ENCODE results near the gene IL1RAPL2. TPM values are rescaled to one million over a fixed set of nuclear protein-coding genes. Genes with fewer than 3 reads are reported as not detected.

Gene IL1RAPL2
- total and polyA plus RNA-seq, 2 of the 8 experiments (the other 6 are each of a cell fraction or from before 2014, with no cell fraction given), result 0.20 to 1.3 TPM

DNA sequence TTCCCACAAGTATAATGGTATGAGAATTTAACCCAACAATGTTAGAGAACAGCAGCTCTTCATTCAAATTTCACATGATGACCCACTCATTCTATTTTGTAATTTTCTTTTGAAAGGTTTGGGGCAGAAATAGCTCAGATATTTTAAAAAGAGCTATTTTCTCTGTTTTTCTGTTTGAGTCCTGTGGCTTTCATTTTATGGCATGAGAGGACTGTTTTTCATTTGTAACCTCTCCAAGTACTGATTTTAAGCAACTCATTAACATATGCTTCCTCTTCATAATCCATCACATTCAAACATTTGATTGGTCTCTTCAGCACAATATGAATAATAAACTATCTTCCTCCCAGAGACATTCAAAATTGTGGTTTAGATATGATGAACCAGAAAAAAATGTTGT is 783.5 kb downstream of the IL1RAPL2 start:
- H3K18ac ChIP-seq (ENCODE audit: extremely low read depth, low read length), result no peak overlapping the region
- H4K91ac ChIP-seq (replicated peaks; ENCODE audit: insufficient read length, low read length), result no peak overlapping the region
- POLR2A ChIA-PET (ENCODE audit: partially characterized antibody), result no interaction called here
- no peak overlapping the region for H2BK120ac ChIP-seq (replicated peaks; ENCODE audit: low read depth, low read length)
- FAIRE-seq (no peak), DNase-seq (ENCODE audit: low read depth in 1 of 2, low spot score in 2 of 2) (no peak)
- no peaks in the 10 kb centered on the region for H3K4me1 ChIP-seq (replicated peaks in 1 of 4; ENCODE audit: control insufficient read depth in 3 of 4, insufficient read depth in 4 of 4, low read length in 3 of 4)
- no peak overlapping the region for H2AFZ ChIP-seq (ENCODE audit: low read length)
- H3K36me3 ChIP-seq (ENCODE audit: control insufficient read depth in 2 of 4, insufficient read depth in 4 of 4, low read length in 3 of 4), result no peaks in the 10 kb centered on the region
- H2BK5ac ChIP-seq (ENCODE audit: low read depth, low read length), result no peak overlapping the region
- H2BK20ac ChIP-seq (ENCODE audit: low read length), result no peak overlapping the region
- H3K79me2 ChIP-seq (ENCODE audit: control insufficient read depth in 1 of 2, insufficient read depth in 2 of 2, low read length in 2 of 2), result no peaks in the 10 kb centered on the region
- H4K5ac ChIP-seq (ENCODE audit: insufficient read length, low read depth, low read length), result no peak overlapping the region
- H2AK5ac ChIP-seq (ENCODE audit: low read depth, low read length), result no peak overlapping the region
- no peak overlapping the region for H3K23ac ChIP-seq (ENCODE audit: insufficient read length)
- no peak overlapping the region for H3K27ac ChIP-seq (ENCODE audit: low read depth, low read length)
- no peak overlapping the region for H3K4ac ChIP-seq (replicated peaks; ENCODE audit: insufficient read length, low read depth, low read length)
- H2BK15ac ChIP-seq (ENCODE audit: low read length), result no peak overlapping the region
- no peak overlapping the region for H3K4me2 ChIP-seq (ENCODE audit: insufficient read depth in 1 of 2, low read depth in 2 of 2, low read length in 2 of 2)
- H3K23me2 ChIP-seq (ENCODE audit: low read depth, low read length), result no peaks in the 10 kb centered on the region
- CTCF ChIA-PET (ENCODE audit: partially characterized antibody), result no interaction called here
- no peaks in the 10 kb centered on the region for H4K20me1 ChIP-seq (replicated peaks in 1 of 2; ENCODE audit: control insufficient read depth in 1 of 2, insufficient read depth in 2 of 2, low read length in 2 of 2)
- no peak overlapping the region for H3K4me3 ChIP-seq (ENCODE audit: extremely low read depth in 1 of 4, insufficient read depth in 2 of 4, low read depth in 3 of 4, low read length in 4 of 4)
- no peak overlapping the region for H3K56ac ChIP-seq (replicated peaks; ENCODE audit: insufficient read length, low read depth, low read length)
- no peak overlapping the region for H4K8ac ChIP-seq (ENCODE audit: extremely low read depth, insufficient read depth, low read length)
- no peaks in the 10 kb centered on the region for H3K79me1 ChIP-seq (ENCODE audit: low read depth, low read length)
- H3K9me3 ChIP-seq (ENCODE audit: insufficient read depth in 2 of 2, low read depth in 1 of 2, low read length in 1 of 2), result no peaks in the 10 kb centered on the region
- H2BK12ac ChIP-seq (ENCODE audit: low read depth, low read length), result no peak overlapping the region
- no peak overlapping the region for H3K9ac ChIP-seq (replicated peaks in 1 of 4; ENCODE audit: extremely low read depth in 1 of 4, low read depth in 3 of 4, low read length in 3 of 4)
- no peak overlapping the region for H3K14ac ChIP-seq (ENCODE audit: insufficient read length)
- H3K27me3 ChIP-seq (replicated peaks in 1 of 4; ENCODE audit: control insufficient read depth in 3 of 4, extremely low read depth in 1 of 4, insufficient read depth in 3 of 4, low read length in 3 of 4), result no peaks in the 10 kb centered on the region
- TF ChIP-seq CREB1 (IDR thresholded peaks at IDR 0.05) (no peak), BRCA1 (IDR thresholded peaks at IDR 0.05; ENCODE audit: low read depth, low read length) (no peak), RNF2 (IDR thresholded peaks at IDR 0.05; ENCODE audit: borderline replicate concordance, low read depth, low read length, missing control alignments, poor library complexity, severe bottlenecking) (no peak), SIX5 (IDR thresholded peaks at IDR 0.05; ENCODE audit: low read depth, low read length) (no peak), EZH2 (IDR thresholded peaks at IDR 0.05; ENCODE audit: low read depth, low read length, severe bottlenecking) (no peak), POLR2AphosphoS5 (IDR thresholded peaks at IDR 0.05; ENCODE audit: low read depth, low read length) (no peak), RXRA (IDR thresholded peaks at IDR 0.05; ENCODE audit: insufficient read depth, low read depth, low read length) (no peak), RFX5 (IDR thresholded peaks at IDR 0.05; ENCODE audit: borderline replicate concordance, low read depth, low read length) (no peak), POU5F1 (IDR thresholded peaks at IDR 0.05; ENCODE audit: low read depth, low read length) (no peak), SRF (IDR thresholded peaks at IDR 0.05; ENCODE audit: low read depth, low read length) (no peak), SP1 (IDR thresholded peaks at IDR 0.05; ENCODE audit: low read depth, low read length) (no peak)
- TF ChIP-seq, protein P1, sequence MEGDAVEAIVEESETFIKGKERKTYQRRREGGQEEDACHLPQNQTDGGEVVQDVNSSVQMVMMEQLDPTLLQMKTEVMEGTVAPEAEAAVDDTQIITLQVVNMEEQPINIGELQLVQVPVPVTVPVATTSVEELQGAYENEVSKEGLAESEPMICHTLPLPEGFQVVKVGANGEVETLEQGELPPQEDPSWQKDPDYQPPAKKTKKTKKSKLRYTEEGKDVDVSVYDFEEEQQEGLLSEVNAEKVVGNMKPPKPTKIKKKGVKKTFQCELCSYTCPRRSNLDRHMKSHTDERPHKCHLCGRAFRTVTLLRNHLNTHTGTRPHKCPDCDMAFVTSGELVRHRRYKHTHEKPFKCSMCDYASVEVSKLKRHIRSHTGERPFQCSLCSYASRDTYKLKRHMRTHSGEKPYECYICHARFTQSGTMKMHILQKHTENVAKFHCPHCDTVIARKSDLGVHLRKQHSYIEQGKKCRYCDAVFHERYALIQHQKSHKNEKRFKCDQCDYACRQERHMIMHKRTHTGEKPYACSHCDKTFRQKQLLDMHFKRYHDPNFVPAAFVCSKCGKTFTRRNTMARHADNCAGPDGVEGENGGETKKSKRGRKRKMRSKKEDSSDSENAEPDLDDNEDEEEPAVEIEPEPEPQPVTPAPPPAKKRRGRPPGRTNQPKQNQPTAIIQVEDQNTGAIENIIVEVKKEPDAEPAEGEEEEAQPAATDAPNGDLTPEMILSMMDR (IDR thresholded peaks at IDR 0.05; ENCODE audit: control extremely low read depth in 1 of 3, insufficient read depth in 1 of 3, low read depth in 1 of 3, low read length in 3 of 3), result no peak
- TF ChIP-seq, protein P2, sequence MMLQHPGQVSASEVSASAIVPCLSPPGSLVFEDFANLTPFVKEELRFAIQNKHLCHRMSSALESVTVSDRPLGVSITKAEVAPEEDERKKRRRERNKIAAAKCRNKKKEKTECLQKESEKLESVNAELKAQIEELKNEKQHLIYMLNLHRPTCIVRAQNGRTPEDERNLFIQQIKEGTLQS (IDR thresholded peaks at IDR 0.05; ENCODE audit: insufficient read depth, low read depth, low read length), result no peak

Measured in H1 (cell line).